Endothelial cell of umbilical vein (primary cell): ENCODE data around the gene TRIP11. TPM values are rescaled to one million over a fixed set of nuclear protein-coding genes. Genes with fewer than 3 reads are reported as not detected.

Experiments used
- BruUV-seq: library from RNA; stranded (reverse); fragments of 400-500 nt; replicated peaks from 2 replicates; lab custom pipeline; 2021; lab: Mats Ljungman, UMichigan
- CTCF ChIA-PET: fragments of 300-600, 350-600 bp; sonication (Branson Sonifier 250); formaldehyde crosslinking; loops from one replicate; lab custom pipeline; 2021; ENCODE audit warnings: antibody characterized with exemption, inconsistent platforms; lab: Charles Lee
- POLR2A ChIA-PET: fragments of 300-600, 350-600 bp; sonication (Branson Sonifier 250); formaldehyde crosslinking; loops from one replicate; lab custom pipeline; 2021; ENCODE audit warnings: antibody characterized with exemption, inconsistent platforms; lab: Charles Lee
- DNase-seq: peaks from one replicate; pipeline ENCODE4 v3.0.0-alpha.2; 2011; ENCODE audit warnings: low read depth, low spot score
- FAIRE-seq: peaks from 2 replicates; lab custom pipeline; 2011; peaks lifted over from hg19 to GRCh38; lab: Jason Lieb, UNC
- H2AFZ ChIP-seq: 2 replicates; pipeline ENCODE4 v1.6.0; 2012; ENCODE audit warnings: low read depth, low read length, control low read depth, inconsistent platforms
- H3K27ac ChIP-seq: 2 replicates; pipeline ENCODE4 v1.5.1; 2011; ENCODE audit warnings: low read depth, mild to moderate bottlenecking, control low read depth, low read length, moderate library complexity; ENCODE audit not compliant: insufficient read depth
- H3K27me3 ChIP-seq, 2 experiments: 2 replicates each; pipeline versions ENCODE4 v1.6.0 to v1.6.1; 2011; ENCODE audit warnings: low read length in 2 of 2, mixed read lengths in 1 of 2; ENCODE audit not compliant: control insufficient read depth in 2 of 2, insufficient read depth in 2 of 2
- H3K36me3 ChIP-seq, 2 experiments: 2 replicates in 1 of 2; 3 replicates in 1 of 2; pipeline ENCODE4 v1.5.1; 2011; ENCODE audit warnings: low read length in 2 of 2, mild to moderate bottlenecking in 1 of 2, moderate library complexity in 1 of 2; ENCODE audit not compliant: control insufficient read depth in 2 of 2, insufficient read depth in 2 of 2; ENCODE audit errors: extremely low read depth in 1 of 2
- H3K4me1 ChIP-seq: 3 replicates; pipeline ENCODE4 v1.5.1; 2011; ENCODE audit warnings: mild to moderate bottlenecking, low read length; ENCODE audit not compliant: control insufficient read depth, insufficient read depth; ENCODE audit errors: extremely low read depth
- H3K4me2 ChIP-seq: 2 replicates; pipeline ENCODE4 v1.6.1; 2011; ENCODE audit warnings: low read length, control low read depth, mixed read lengths; ENCODE audit not compliant: insufficient read depth
- H3K4me3 ChIP-seq, 3 experiments: fragments of 200-600 bp in 1 of 3; sonication (generic), shearing (Covaris generic) in 1 of 3; replicated peaks in 1 of 3; 2 replicates each; pipeline ENCODE4 v1.5.1; 2011 to 2016; ENCODE audit warnings: control low read depth in 3 of 3, low read length in 3 of 3, mild to moderate bottlenecking in 2 of 3, inconsistent platforms in 1 of 3, low read depth in 1 of 3, moderate library complexity in 1 of 3; ENCODE audit not compliant: insufficient read depth in 1 of 3
- H3K79me2 ChIP-seq: 2 replicates; pipeline ENCODE4 v1.6.0; 2012; ENCODE audit warnings: low read length, inconsistent platforms; ENCODE audit not compliant: control insufficient read depth, insufficient read depth
- H3K9ac ChIP-seq: replicated peaks from 2 replicates; pipeline ENCODE3; 2011; ENCODE audit warnings: low read length, control low read depth; ENCODE audit not compliant: insufficient read depth; ENCODE audit errors: extremely low read depth
- H3K9me1 ChIP-seq: replicated peaks from 3 replicates; pipeline ENCODE4 v1.6.0; 2011; ENCODE audit warnings: mild to moderate bottlenecking, low read length; ENCODE audit not compliant: control insufficient read depth, insufficient read depth; ENCODE audit errors: extremely low read depth
- H3K9me3 ChIP-seq: replicated peaks from 2 replicates; pipeline ENCODE4 v1.5.1; 2012; ENCODE audit warnings: low read length, inconsistent platforms; ENCODE audit not compliant: control insufficient read depth, insufficient read depth
- H4K20me1 ChIP-seq: replicated peaks from 2 replicates; pipeline ENCODE3; 2011; ENCODE audit warnings: mild to moderate bottlenecking, low read length; ENCODE audit not compliant: control insufficient read depth, insufficient read depth; ENCODE audit errors: extremely low read depth
- CTCF ChIP-seq, 2 donors: IDR thresholded peaks; 1 replicate in 1 of 2; 2 replicates in 1 of 2; pipeline ENCODE4 v1.5.1; 2011; ENCODE audit warnings: low read length in 2 of 2, mild to moderate bottlenecking in 2 of 2, moderate library complexity in 2 of 2, control low read depth in 1 of 2, inconsistent platforms in 1 of 2, low read depth in 1 of 2; ENCODE audit not compliant: insufficient read depth in 1 of 2; ENCODE audit errors: extremely low read depth in 1 of 2
- EZH2 ChIP-seq: IDR thresholded peaks from 2 replicates; pipeline ENCODE4 v1.6.1; 2012; ENCODE audit warnings: borderline replicate concordance, low read depth, mild to moderate bottlenecking, moderate library complexity, low read length, inconsistent platforms; ENCODE audit not compliant: severe bottlenecking
- FOS ChIP-seq: IDR thresholded peaks from 2 replicates; pipeline ENCODE4 v1.6.1; 2011; ENCODE audit warnings: mild to moderate bottlenecking, low read length, moderate library complexity, borderline replicate concordance; ENCODE audit not compliant: insufficient read depth
- GATA2 ChIP-seq: IDR thresholded peaks from 2 replicates; pipeline ENCODE4 v1.7.0; 2011; ENCODE audit warnings: low read depth, mild to moderate bottlenecking, moderate library complexity, mixed read lengths, low read length; ENCODE audit not compliant: insufficient read length, insufficient read depth
- JUN ChIP-seq: IDR thresholded peaks from 2 replicates; pipeline ENCODE4 v1.6.1; 2011; ENCODE audit warnings: borderline replicate concordance, low read depth; ENCODE audit not compliant: insufficient read length, insufficient read depth
- MAX ChIP-seq: IDR thresholded peaks from 2 replicates; pipeline ENCODE4 v1.6.1; 2011; ENCODE audit not compliant: insufficient read depth, insufficient read length
- MYC ChIP-seq: IDR thresholded peaks from one replicate; pipeline ENCODE4 v1.6.1; 2011; ENCODE audit warnings: mild to moderate bottlenecking, low read depth, low read length
- POLR2A ChIP-seq: IDR thresholded peaks from 2 replicates; pipeline ENCODE4 v1.6.1; 2012; ENCODE audit warnings: low read depth, mild to moderate bottlenecking, control low read depth, low read length
- POLR2AphosphoS5 ChIP-seq: IDR thresholded peaks from 2 replicates; pipeline ENCODE4 v1.6.1; 2012; ENCODE audit warnings: low read depth, mild to moderate bottlenecking, control low read depth, low read length, moderate library complexity; ENCODE audit not compliant: insufficient read depth
- dilution Hi-C: fragments of 300-500 bp; cut with MboI; formaldehyde crosslinking; loops from one replicate; pipeline ENCODE4 v1.15.0; 2019; ENCODE audit warnings: low sequenced_read_pairs; ENCODE audit not compliant: extremely low pct_ligation_motif_present
- intact Hi-C: fragments of 100-400 bp; cut with micrococcal nuclease; formaldehyde crosslinking; loops from one replicate; pipeline ENCODE4 v1.10.0; 2022
- polyA plus RNA-seq, 4 experiments: library from polyadenylated mRNA; depleted of rRNA in 3 of 4; stranded (reverse) in 3 of 4; unstranded in 1 of 4; fragments of >200 nt; gene quantifications; 2 replicates each; pipeline versions ENCODE4 v1.2.1 to v1.2.3, GENCODE V29; 2011 to 2012; ENCODE audit warnings: missing spikeins in 1 of 4
- total RNA-seq: library from RNA; stranded (reverse); gene quantifications from 2 replicates; pipeline ENCODE4 v1.2.3, GENCODE V29; 2021

TRIP11 gene
- total and polyA plus RNA-seq, 2 donors (not counting 3 experiments of a cell fraction or from before 2014, with no cell fraction given), result 7.0 to 58.0 TPM

GRCh38 chr14:91935586-91935985 lies 104.3 kb downstream of the TRIP11 start:
- ChIA-PET POLR2A (no interaction called here), CTCF (interaction anchor here (0.9 kb wide), 1 partner anchor 10 kb away, joined by 3 read pairs; no protein-coding TSS in a partner anchor)
- no peak overlapping the region for H3K4me2 ChIP-seq
- no peak overlapping the region for H3K4me3 ChIP-seq
- BruUV-seq, result no TSS peak
- no peak overlapping the region for H3K9ac ChIP-seq
- H2AFZ ChIP-seq, result no peak overlapping the region
- no peaks in the 10 kb centered on the region for H3K36me3 ChIP-seq
- H3K9me1 ChIP-seq, result no peaks in the 10 kb centered on the region
- intact Hi-C loops (no loop called here), dilution Hi-C loops (no loop called here)
- no peaks in the 10 kb centered on the region for H3K79me2 ChIP-seq
- no peaks in the 10 kb centered on the region for H4K20me1 ChIP-seq
- H3K4me1 ChIP-seq, result no peaks in the 10 kb centered on the region
- no peaks in the 10 kb centered on the region for H3K9me3 ChIP-seq
- DNase-seq (no peak), FAIRE-seq (no peak)
- no peaks in the 10 kb centered on the region for H3K27me3 ChIP-seq
- no peak overlapping the region for H3K27ac ChIP-seq
- TF ChIP-seq MAX (no peak), FOS (no peak)

- H3K27ac ChIP-seq, result no peak overlapping the region
- dilution Hi-C loops, result no loop called here
- no peaks in the 10 kb centered on the region for H3K9me3 ChIP-seq
- no peak for FAIRE-seq
- H3K9ac ChIP-seq, result no peak overlapping the region
- ChIA-PET CTCF (interaction anchor here (0.6 kb wide), 1 partner anchor 11 kb away, joined by 3 read pairs; no protein-coding TSS in a partner anchor), POLR2A (no interaction called here)
- no peak for TF ChIP-seq FOS
- TF ChIP-seq EZH2, result no peak
- TF ChIP-seq MAX, result no peak
- TF ChIP-seq JUN, result no peak
- no peak for TF ChIP-seq CTCF (IDR thresholded peaks at IDR 0.05; ENCODE audit: extremely low read depth in 1 of 2, insufficient read depth in 1 of 2, low read depth in 1 of 2, low read length in 2 of 2)
- TF ChIP-seq GATA2, result no peak
- TF ChIP-seq MYC, result no peak
- TF ChIP-seq POLR2A, result no peak
- no peak for TF ChIP-seq POLR2AphosphoS5
- H3K27me3 ChIP-seq, result no peaks in the 10 kb centered on the region
- no peaks in the 10 kb centered on the region for H3K36me3 ChIP-seq
- no TSS peak for BruUV-seq
- H2AFZ ChIP-seq, result no peak overlapping the region
- no peaks in the 10 kb centered on the region for H3K79me2 ChIP-seq
- intact Hi-C loops, result no loop called here
- H3K4me1 ChIP-seq, result no peaks in the 10 kb centered on the region
- no peaks in the 10 kb centered on the region for H4K20me1 ChIP-seq
- H3K9me1 ChIP-seq, result no peaks in the 10 kb centered on the region
- no peak overlapping the region for H3K4me3 ChIP-seq
- no peak overlapping the region for H3K4me2 ChIP-seq
- no peak for DNase-seq
Observed at GRCh38 chr14:91934554-91935285, 105.1 kb downstream of the TRIP11 start.
